GM18867 (cell line): ENCODE results near the gene CDKN1B.

ENCODE experiments used
- ATAC-seq: cut with Tn5 transposase; IDR thresholded peaks from one replicate; pipeline ENCODE4 v1.9.1; 2021; ENCODE audit warnings: mild to moderate bottlenecking, moderate library complexity; ENCODE audit not compliant: unreplicated experiment

CDKN1B gene

DNA sequence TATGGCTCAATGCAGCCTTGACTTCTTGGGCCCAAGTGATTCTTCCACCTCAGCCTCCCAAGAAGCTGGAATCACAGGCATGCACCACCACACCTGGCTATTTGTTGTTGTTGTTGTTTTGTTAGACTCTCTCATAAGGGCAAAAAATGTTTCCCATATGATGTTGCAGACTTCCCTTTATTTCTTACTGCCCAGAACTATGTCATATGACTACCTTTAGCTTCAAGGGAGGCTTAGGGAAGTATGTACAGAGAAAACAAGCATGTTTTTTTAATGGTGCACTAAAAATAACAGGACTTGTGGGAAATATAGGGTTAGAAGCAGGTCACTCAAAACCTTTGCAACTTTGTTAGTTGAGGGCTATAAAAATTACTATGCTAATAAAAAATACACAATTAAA is 16.9 kb upstream of the CDKN1B start:
- no peak for ATAC-seq

- no peak for ATAC-seq
Observed at GRCh38 chr12:12701457-12701856, 15.7 kb upstream of the CDKN1B start.

DNA sequence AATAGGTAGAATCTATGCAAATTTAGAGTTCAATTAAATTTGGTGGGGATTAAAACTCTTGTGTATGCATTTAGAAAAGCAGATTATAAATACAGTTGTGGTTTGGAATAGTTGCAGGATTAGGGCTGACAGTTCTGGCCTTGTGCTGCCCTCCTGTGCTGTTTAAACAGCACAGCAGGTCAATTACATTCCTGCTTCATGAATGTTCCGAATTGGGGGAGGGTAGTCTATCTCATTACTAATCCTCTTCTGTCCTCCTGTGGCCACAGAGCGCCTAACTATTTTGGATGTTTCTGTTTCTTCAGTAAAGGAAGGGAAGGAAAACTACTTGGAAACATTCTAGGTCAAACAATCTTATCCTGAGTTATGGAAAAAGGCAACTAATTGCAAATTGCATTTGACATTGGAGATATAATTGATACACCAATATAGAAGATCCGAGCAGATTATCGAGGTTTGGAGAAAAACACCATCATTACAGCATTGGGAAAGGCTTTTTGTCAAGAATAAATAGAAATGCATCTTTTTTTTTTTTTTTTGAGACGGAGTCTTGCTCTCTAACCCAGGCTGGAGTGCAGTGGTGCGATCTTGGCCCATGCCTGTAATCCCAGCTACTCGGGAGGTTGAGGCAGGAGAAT is 12.5 kb upstream of the CDKN1B start:
- ATAC-seq: peak; percentile 58

DNA sequence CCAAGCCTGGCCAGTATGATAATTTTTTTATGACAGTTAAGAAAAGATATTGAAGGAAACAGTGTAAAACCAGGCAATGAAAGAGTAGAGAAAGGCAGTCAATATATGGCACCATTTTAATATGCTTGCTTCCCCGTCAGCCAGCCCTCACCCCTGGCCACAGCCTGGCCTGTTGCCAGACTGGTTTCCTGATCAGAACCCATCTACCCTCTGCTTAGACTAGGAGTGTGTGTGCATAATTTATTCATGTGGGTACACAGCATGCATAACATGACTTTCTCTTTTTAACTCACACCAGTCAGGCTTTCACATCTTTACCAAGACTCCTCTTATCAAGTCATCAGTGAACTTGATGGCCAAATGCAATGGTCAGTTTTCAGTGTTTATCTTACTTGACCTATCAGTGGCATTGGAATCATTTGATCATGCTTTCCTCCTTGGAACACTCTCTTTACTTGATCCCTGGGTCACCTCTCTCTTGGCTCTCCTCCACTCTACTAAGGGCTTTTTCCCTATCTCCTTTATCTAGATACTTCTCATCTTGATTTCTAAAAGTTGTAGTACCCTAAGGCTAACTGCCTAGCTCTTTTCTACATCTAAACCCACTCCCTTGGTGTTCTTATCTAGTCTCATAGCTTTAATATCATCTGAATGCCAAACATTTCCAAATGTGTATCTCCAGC is 11.2 kb upstream of the CDKN1B start:
- ATAC-seq: no peak

DNA sequence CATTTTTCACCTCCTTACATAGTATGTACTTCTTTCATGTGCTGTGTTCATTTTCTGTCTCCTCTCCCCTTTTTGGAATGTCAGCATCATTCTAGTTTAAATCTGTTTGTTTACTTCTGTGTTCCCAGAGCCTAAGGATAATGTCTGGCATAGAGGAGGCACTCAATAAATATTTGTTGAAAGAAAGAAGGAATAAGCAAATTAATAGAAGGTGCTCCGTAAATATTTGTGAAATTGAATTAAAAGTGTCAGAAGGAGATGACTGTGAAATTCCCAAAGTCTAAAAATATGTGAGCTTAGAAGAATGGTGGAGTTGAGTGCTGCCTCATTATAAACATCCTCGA is 3.3 kb upstream of the CDKN1B start:
- no peak for ATAC-seq

DNA sequence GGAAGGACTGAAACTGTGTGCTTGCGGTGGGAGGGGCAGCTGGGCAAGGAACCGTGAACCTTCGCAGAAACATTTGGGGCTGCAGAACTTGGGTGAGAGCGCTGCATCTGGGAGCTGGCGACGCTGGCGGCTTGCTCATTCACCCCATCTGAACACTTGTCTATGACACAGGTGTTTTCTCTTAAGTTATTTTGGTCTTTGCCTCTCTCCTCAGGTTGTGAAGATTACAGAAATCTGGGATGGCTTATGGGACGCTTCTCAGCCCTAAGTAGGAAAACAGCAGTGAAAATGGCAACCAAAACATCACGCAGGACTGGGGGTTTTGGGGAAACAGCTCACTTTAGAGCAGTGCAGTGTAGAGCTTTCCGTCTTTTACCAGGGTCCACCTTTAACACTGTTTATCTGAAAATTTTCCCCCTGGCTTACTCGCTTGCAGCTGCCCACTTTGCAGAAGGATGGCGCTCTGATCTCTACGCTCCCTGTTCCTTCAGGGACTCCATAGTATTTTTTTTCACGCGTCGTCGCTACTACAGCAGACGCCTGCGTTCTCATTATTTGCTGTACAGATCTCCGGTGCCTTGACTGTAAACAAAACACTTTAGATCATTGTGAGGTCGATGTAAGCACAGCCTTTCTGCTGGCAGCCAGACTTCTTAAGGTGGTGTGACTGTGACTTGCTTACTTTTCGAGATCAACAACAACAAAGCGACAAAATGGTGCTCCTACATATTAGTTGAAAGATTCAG is 2.7 kb upstream of the CDKN1B start:
- peak; percentile 29 for ATAC-seq

DNA sequence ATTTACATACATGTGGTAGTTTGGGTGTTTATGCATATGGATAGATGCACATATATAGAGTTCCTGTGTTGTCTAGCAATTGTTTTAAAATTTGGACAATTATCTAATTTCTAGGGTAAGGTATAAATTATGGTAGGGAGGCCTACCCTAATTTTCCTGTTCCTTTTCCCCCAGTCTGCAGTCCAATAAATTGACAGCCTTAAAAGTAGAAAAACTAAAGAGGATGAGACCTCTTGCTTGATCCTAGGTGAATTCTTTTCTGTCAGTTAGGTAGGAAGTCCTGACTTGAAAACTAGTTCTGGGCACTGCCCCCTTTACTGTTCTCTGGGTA is 2.1 kb upstream of the CDKN1B start:
- ATAC-seq: no peak

DNA sequence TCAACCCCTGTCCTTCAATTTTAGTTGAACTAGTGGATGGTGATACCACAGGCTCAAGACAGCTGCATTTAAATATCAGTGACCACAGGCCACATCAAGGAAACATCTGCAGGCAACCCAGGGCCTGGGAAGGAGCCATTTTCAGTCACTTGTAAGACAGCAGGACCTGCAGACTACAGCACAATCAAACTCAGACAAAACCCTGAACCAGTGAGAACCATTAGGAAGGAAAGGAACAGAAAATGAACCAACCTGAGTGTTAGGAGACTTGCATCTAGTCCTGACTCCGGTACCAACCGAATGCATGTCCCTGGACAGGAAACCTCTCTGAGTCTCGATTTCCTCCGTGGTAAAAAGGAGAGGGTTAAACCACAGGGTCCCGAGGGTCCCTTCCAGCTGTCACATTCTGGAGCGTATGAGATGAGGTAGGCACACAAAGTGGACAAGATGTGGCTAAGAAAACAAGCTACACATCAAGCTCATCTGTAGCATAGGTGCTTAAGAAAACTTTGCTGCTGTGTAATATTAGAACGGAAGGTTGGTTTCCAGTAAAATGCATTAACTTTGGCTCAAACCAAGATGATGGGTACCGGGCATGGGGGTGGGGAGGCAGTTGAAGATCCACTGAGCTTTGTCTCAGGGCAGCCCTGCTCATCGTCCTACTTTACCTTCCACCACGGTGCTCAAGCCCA is 1.6 kb upstream of the CDKN1B start:
- peak; percentile 25 for ATAC-seq

DNA sequence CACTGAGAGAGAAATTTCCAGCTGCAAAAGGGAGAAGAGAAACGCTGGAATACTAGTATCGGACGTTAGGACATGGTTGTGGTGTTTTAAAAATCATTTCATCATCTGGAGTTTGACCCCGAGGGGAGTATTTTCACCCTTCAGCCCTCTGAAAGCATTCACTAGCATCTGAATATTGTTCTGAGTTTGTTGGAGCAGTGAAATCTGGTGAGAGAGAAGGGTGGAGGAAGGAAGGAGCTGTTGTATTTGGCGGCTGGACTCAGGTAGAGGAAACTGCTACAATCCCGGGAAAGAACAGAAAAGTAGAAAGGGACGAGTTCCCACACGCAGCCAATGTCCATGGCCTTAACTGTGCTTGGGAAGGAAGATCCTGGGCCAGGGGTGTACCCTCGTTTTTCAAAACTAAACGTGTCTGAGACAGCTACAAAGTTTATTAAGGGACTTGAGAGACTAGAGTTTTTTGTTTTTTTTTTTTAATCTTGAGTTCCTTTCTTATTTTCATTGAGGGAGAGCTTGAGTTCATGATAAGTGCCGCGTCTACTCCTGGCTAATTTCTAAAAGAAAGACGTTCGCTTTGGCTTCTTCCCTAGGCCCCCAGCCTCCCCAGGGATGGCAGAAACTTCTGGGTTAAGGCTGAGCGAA is 896 bp upstream of the CDKN1B start:
- no peak for ATAC-seq

DNA sequence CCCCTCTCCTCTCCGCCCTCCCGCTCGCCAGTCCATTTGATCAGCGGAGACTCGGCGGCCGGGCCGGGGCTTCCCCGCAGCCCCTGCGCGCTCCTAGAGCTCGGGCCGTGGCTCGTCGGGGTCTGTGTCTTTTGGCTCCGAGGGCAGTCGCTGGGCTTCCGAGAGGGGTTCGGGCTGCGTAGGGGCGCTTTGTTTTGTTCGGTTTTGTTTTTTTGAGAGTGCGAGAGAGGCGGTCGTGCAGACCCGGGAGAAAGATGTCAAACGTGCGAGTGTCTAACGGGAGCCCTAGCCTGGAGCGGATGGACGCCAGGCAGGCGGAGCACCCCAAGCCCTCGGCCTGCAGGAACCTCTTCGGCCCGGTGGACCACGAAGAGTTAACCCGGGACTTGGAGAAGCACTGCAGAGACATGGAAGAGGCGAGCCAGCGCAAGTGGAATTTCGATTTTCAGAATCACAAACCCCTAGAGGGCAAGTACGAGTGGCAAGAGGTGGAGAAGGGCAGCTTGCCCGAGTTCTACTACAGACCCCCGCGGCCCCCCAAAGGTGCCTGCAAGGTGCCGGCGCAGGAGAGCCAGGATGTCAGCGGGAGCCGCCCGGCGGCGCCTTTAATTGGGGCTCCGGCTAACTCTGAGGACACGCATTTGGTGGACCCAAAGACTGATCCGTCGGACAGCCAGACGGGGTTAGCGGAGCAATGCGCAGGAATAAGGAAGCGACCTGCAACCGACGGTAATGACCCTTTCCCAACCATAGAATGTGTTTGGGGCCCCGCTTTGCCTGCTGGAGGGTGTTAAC is 615 bp downstream of the CDKN1B start:
- ATAC-seq: no peak

- no peak for ATAC-seq
Observed at GRCh38 chr12:12718381-12718759, 1.2 kb downstream of the CDKN1B start.

- ATAC-seq: no peak
Observed at GRCh38 chr12:12718853-12719252, 1.7 kb downstream of the CDKN1B start.

DNA sequence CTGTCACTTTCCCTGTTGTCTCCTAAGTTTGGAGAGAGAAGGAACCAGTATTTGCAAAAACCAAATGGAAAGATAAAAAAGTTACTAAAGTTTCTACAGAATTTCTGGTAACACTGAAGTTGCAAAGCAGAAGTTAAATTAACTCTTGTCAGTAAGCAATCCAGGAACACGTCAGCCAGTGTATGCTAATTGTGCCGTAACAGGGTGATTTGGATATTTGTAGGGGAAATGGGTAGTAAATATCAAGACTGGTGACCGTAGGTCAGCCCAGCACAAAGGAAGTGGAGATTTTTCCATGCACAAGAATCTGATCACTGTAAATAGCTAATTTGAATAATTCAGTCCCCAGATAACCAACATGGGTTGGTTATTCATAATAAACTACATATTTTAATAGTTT is 2.3 kb downstream of the CDKN1B start:
- ATAC-seq: no peak

GRCh38 chr12:12720052-12720451 is 2.9 kb downstream of the CDKN1B start:
- no peak for ATAC-seq

DNA sequence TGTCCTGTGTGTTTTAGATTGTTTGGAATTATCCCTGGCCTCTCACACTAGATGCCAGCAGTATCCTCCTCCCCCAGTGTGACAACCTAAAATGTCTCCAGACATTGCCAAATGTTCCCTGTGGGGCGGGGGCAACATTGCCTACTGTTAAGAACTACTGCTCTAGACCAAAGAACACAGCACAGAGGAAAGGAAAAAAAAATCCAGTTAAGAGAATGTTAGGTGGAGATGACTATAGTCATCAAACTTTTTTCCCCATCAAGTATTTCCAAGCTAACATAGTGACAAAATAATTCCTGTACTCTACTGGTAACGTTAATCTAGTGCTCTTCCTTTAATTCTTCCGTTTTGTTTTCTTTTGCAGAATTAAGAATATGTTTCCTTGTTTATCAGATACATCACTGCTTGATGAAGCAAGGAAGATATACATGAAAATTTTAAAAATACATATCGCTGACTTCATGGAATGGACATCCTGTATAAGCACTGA is 3.5 kb downstream of the CDKN1B start:
- ATAC-seq: no peak

DNA sequence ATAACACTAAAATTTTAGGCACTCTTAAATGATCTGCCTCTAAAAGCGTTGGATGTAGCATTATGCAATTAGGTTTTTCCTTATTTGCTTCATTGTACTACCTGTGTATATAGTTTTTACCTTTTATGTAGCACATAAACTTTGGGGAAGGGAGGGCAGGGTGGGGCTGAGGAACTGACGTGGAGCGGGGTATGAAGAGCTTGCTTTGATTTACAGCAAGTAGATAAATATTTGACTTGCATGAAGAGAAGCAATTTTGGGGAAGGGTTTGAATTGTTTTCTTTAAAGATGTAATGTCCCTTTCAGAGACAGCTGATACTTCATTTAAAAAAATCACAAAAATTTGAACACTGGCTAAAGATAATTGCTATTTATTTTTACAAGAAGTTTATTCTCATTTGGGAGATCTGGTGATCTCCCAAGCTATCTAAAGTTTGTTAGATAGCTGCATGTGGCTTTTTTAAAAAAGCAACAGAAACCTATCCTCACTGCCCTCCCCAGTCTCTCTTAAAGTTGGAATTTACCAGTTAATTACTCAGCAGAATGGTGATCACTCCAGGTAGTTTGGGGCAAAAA is 4.1 kb downstream of the CDKN1B start:
- no peak for ATAC-seq

DNA sequence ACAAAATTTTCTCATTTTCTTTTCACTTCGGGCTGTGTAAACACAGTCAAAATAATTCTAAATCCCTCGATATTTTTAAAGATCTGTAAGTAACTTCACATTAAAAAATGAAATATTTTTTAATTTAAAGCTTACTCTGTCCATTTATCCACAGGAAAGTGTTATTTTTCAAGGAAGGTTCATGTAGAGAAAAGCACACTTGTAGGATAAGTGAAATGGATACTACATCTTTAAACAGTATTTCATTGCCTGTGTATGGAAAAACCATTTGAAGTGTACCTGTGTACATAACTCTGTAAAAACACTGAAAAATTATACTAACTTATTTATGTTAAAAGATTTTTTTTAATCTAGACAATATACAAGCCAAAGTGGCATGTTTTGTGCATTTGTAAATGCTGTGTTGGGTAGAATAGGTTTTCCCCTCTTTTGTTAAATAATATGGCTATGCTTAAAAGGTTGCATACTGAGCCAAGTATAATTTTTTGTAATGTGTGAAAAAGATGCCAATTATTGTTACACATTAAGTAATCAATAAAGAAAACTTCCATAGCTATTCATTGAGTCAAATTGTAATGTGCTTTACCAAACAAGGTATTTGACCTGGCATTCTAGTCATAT is 4.8 kb downstream of the CDKN1B start:
- no peak for ATAC-seq

- no peak for ATAC-seq
Observed at GRCh38 chr12:12722435-12723148, 5.4 kb downstream of the CDKN1B start.

- no peak for ATAC-seq
Observed at GRCh38 chr12:12723149-12723680, 6.0 kb downstream of the CDKN1B start.
